ENCODE results near the gene USP2. TPM values are rescaled to one million over a fixed set of nuclear protein-coding genes. Genes with fewer than 3 reads are reported as not detected.
A peak's percentile ranks its signal among the peaks of the same experiment; 100 is the strongest.

Gene USP2
- total and polyA plus RNA-seq, 3 experiments from 2014 or later: 0.15 to 0.51 TPM; not detected in 1

DNA sequence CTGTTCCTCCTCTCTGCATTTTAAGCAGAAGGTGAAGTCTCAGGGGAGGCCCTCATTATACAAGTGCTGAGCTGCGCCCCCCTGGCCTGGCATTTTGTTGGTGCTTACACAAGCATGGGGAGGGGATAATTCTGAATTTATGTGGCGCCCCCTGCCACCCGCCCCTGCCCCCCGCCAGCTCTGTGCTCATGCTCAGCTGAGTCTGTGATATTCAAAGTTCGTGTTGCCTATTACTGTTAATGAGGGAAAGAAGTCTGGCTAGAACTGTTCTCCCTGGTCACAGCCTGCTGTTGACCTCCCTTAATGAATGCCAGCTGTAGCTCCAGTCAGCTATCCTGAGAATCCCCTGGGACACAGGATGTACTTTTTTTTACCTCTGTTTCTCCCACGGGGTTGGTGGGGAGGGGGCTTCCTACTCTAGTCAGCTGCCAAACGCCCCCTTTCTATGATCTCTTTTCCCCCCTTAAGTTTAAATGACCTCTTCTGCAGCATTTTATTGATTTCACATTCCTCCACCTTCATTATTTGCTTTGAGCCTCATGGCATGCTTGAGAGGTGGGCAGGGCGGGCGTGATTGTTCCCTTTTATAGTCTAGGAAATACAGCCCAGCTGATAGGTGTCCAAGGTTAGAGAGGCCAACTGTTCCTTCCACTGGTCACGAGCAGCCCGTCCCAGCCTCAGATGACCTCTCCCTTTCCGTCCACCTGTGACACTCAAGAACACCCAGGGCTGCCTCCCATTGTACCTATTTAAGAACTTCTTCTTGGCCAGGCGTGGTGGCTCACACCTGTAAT is 12.2 kb downstream of the USP2 start:
- peaks cover 37 to 54% of the 10 kb centered on the region in 2 donors for H3K27me3 Mint-ChIP-seq
- no peaks in the 10 kb centered on the region for H3K9me3 Mint-ChIP-seq
- H3K36me3 Mint-ChIP-seq: no peaks in the 10 kb centered on the region
- H3K36me3 ChIP-seq (ENCODE audit: insufficient read depth, low read length): no peaks in the 10 kb centered on the region
- H3K4me3 ChIP-seq (ENCODE audit: low read length): no peak overlapping the region
- H3K27ac ChIP-seq (ENCODE audit: low read depth, low read length): no peak overlapping the region
- no peaks in the 10 kb centered on the region for H3K9me3 ChIP-seq (ENCODE audit: low read length)
- no peak for DNase-seq
- no peak overlapping the region for H3K4me3 Mint-ChIP-seq
- ChIA-PET CTCF (interaction anchor here (0.6 to 4.2 kb wide), 5 partner anchors 12 to 164 kb away, joined by 3 to 28 read pairs (median 6); partner anchors contain the start of gene USP2), POLR2A (no interaction called here)
- H3K4me1 ChIP-seq (ENCODE audit: insufficient read depth, low read length): peaks cover 17% of the 10 kb centered on the region
- H3K4me1 Mint-ChIP-seq: peaks cover 24 to 35% (median 26%) of the 10 kb centered on the region in 3 donors
- H3K27me3 ChIP-seq (ENCODE audit: insufficient read depth, low read length, poor library complexity, severe bottlenecking): peaks cover 13% of the 10 kb centered on the region
- peak overlapping the region in 1 of 8 donors; percentile 33 for H3K27ac Mint-ChIP-seq

DNA sequence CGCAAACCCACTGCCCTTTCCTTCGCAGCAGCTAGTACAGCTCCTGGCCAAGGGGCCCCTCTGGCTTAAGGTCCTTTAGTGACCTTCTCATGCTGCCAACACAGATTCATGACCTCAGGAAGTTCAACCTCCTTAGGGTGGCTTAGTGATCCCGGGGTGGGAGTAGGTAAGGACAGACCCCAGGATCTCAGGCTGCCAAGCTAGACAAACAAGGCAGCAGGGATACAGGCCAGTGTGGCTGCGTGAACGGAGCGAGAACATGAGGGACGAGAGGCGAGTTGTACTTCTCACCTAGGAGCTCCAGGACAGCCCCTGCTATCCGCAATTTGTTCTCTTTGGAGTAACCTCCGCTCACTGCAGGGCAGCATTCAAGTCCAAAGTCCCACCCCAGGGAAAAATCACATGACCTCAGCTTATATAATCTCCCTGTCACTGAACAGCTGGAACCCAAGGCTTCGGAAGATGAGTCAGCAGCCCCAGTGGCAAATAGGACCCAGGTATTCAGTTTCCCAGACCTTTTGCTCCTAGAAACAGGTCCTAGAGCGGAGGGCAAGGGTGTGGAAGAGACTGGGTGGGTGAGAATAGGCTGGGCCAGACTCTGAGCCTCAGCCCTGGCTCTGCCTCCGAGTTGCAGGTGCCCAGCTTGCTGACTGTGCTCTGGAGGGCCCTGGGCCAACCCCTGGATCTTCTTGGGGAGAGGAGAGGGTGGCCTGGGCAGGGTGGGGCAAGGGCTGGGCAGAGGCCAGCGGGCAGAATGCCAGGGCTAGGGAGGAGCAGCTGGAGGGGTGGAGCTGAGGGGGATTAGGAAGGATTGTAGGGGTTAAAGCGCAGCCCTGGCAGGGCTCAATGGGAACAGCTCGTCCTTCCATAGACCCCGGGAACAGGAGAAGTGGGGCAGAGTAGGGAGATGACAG is 13.1 kb downstream of the USP2 start:
- POLR2A ChIA-PET: no interaction called here
- H3K27ac ChIP-seq (ENCODE audit: low read depth, low read length): peak overlapping the region; percentile 24

DNA sequence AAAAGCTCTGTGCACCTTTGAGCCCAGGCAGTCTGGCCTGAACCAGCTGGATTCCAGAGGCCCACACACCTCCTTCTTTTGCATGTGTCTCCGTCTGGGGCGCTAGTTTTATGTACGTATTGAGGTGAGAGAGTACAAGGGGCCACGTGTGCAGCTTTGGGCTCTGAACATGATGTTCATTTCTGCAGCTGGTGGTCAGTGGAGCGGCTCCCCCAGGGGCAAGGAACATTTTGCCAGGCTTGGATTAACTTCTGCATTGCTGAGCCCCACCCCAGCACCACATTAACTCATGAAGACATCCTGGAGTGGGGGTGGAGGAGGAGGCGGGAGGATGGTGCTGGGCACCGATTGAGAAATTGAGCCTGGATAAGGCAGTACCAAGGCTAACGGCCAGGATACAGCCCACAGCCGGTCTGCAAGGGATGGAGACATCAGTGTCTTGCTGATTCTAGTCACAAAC is 13.8 kb downstream of the USP2 start:
- peaks cover 24% of the 10 kb centered on the region for H3K27me3 ChIP-seq (ENCODE audit: insufficient read depth, low read length, poor library complexity, severe bottlenecking)

More for the DNA sequence above, 13.1 kb downstream of the USP2 start:
- no peak for DNase-seq
- H3K9me3 ChIP-seq (ENCODE audit: low read length): no peaks in the 10 kb centered on the region
- Mint-ChIP-seq H3K27ac (peak overlapping the region in 1 of 8 donors; percentile 17), H3K9me3 (no peaks in the 10 kb centered on the region), H3K4me1 (peaks cover 15 to 29% (median 20%) of the 10 kb centered on the region in 3 donors), H3K36me3 (no peaks in the 10 kb centered on the region), H3K27me3 (peaks cover 38 to 56% of the 10 kb centered on the region in 2 donors), H3K4me3 (no peak overlapping the region)
- no peak overlapping the region for H3K4me3 ChIP-seq (ENCODE audit: low read length)
- peaks cover 19% of the 10 kb centered on the region for H3K27me3 ChIP-seq (ENCODE audit: insufficient read depth, low read length, poor library complexity, severe bottlenecking)
- H3K4me1 ChIP-seq (ENCODE audit: insufficient read depth, low read length): peaks cover 12% of the 10 kb centered on the region
- CTCF ChIA-PET: interaction anchor here (1.3 to 4.2 kb wide), 3 partner anchors 12 to 106 kb away, joined by 6 to 28 read pairs (median 26); partner anchors contain the start of gene USP2
- H3K36me3 ChIP-seq (ENCODE audit: insufficient read depth, low read length): no peaks in the 10 kb centered on the region

DNA sequence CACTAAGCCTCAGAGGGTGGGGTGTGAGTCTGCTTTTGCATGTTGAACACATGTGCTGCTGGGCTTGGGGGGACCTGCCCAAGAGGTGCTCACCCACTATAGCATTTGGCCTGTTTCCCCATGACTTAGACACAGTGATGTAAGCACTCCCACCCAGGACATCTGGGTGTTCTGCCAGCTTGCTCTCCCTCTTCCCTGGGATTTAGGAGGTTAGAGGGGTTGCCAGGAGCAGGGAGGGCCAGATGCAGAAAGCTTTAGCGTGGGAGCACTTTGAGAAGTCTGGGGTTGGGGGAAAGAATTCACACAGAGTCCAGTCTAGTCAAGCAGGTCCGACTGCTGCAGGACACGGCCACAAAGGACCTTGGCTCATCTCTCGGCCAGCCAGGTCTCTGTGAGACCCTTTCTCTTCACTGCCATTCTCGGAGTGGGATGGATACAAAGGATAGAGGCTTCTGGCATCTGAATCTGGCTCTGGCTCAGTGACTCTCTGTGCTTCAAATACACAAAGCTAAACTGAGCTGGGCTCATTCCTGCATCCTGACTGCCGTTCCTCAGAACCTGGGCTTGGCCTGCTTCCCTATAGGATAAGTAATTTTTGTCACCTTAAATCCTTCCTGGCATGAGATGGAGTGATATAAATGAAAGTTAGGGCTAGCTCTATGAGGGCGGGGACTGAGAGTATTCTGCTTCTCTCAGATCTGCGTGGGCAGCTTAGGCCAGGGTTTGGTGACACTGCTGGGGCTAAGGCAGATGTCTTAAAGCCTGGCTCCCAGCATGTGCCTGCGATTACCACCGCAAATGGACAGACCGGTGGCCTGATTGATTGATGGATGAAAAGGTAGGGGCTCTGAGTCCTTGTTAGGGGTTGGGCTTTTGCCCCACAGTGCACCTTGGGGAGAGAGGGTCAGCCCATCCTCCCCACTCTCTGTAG is 14.5 kb downstream of the USP2 start:
- no peak overlapping the region for H3K4me3 Mint-ChIP-seq
- H3K27me3 ChIP-seq (ENCODE audit: insufficient read depth, low read length, poor library complexity, severe bottlenecking): peaks cover 30% of the 10 kb centered on the region
- no peak overlapping the region for H3K4me3 ChIP-seq (ENCODE audit: low read length)
- peaks cover 46 to 66% of the 10 kb centered on the region in 2 donors for H3K27me3 Mint-ChIP-seq
- no peak overlapping the region for H3K27ac Mint-ChIP-seq
- H3K9me3 Mint-ChIP-seq: no peaks in the 10 kb centered on the region
- no peak overlapping the region for H3K27ac ChIP-seq (ENCODE audit: low read depth, low read length)
- H3K4me1 Mint-ChIP-seq: peaks cover 16 to 26% (median 19%) of the 10 kb centered on the region in 3 donors
- ChIA-PET POLR2A (no interaction called here), CTCF (interaction anchor here (1.4 to 4.0 kb wide), 2 partner anchors 10 to 14 kb away, joined by 6 to 28 read pairs; partner anchors contain the start of gene USP2)
- no peak for DNase-seq
- H3K4me1 ChIP-seq (ENCODE audit: insufficient read depth, low read length): peaks cover 9% of the 10 kb centered on the region
- H3K36me3 ChIP-seq (ENCODE audit: insufficient read depth, low read length): no peaks in the 10 kb centered on the region
- no peaks in the 10 kb centered on the region for H3K36me3 Mint-ChIP-seq
- H3K9me3 ChIP-seq (ENCODE audit: low read length): no peaks in the 10 kb centered on the region

More for the DNA sequence above, 13.8 kb downstream of the USP2 start:
- Mint-ChIP-seq H3K4me1 (peaks cover 16 to 28% (median 16%) of the 10 kb centered on the region in 3 donors), H3K27ac (no peak overlapping the region), H3K27me3 (peaks cover 41 to 61% of the 10 kb centered on the region in 2 donors), H3K9me3 (no peaks in the 10 kb centered on the region), H3K36me3 (no peaks in the 10 kb centered on the region), H3K4me3 (no peak overlapping the region)
- Histone ChIP-seq H3K9me3 (ENCODE audit: low read length) (no peaks in the 10 kb centered on the region), H3K27ac (ENCODE audit: low read depth, low read length) (no peak overlapping the region), H3K36me3 (ENCODE audit: insufficient read depth, low read length) (no peaks in the 10 kb centered on the region), H3K4me3 (ENCODE audit: low read length) (no peak overlapping the region), H3K4me1 (ENCODE audit: insufficient read depth, low read length) (peaks cover 9% of the 10 kb centered on the region)
- POLR2A ChIA-PET: no interaction called here
- no peak for DNase-seq
- CTCF ChIA-PET: interaction anchor here (1.4 to 4.2 kb wide), 3 partner anchors 11 to 13 kb away, joined by 6 to 28 read pairs (median 26); partner anchors contain the start of gene USP2

DNA sequence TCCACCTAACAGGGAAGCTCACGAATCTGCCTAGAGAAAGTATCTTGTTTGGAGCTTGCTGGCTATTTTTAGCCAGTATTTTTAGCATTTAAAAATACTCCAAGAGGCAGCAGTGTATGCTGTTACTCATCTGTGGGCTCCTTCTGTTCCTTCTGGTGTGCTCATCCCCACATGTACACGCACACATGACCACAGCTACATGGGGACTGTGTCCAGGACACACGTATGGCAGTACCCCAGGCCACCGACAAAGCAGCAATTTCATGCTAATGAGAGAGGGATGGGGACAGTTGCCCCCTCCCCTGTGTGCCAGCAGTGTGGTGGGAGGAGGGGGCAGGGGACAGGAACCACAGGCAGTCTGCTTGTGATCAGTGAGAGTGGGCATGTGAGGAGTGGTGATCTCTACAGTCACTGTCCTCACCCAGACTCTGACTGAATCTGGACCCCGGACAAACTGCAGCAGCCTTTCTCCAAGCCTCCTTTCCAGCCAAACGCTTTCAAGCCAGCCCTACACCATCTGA is 16.4 kb downstream of the USP2 start:
- Mint-ChIP-seq H3K27ac (peak overlapping the region in 1 of 8 donors; percentile 37), H3K36me3 (no peaks in the 10 kb centered on the region), H3K27me3 (peaks cover 46 to 65% of the 10 kb centered on the region in 2 donors), H3K4me1 (peaks cover 10 to 16% (median 13%) of the 10 kb centered on the region in 3 donors), H3K4me3 (peak overlapping the region in 2 of 7 donors; percentile 24 to 79), H3K9me3 (no peaks in the 10 kb centered on the region)
- CTCF ChIA-PET: interaction anchor here (0.6 to 5.5 kb wide), 4 partner anchors 9 to 382 kb away, joined by 3 to 26 read pairs (median 9); partner anchors contain the start of gene USP2
- Histone ChIP-seq H3K27ac (ENCODE audit: low read depth, low read length) (no peak overlapping the region), H3K36me3 (ENCODE audit: insufficient read depth, low read length) (no peaks in the 10 kb centered on the region), H3K9me3 (ENCODE audit: low read length) (no peaks in the 10 kb centered on the region), H3K27me3 (ENCODE audit: insufficient read depth, low read length, poor library complexity, severe bottlenecking) (peaks cover 30% of the 10 kb centered on the region), H3K4me3 (ENCODE audit: low read length) (no peak overlapping the region), H3K4me1 (ENCODE audit: insufficient read depth, low read length) (peaks cover 9% of the 10 kb centered on the region)
- no peak for DNase-seq
- POLR2A ChIA-PET: no interaction called here

DNA sequence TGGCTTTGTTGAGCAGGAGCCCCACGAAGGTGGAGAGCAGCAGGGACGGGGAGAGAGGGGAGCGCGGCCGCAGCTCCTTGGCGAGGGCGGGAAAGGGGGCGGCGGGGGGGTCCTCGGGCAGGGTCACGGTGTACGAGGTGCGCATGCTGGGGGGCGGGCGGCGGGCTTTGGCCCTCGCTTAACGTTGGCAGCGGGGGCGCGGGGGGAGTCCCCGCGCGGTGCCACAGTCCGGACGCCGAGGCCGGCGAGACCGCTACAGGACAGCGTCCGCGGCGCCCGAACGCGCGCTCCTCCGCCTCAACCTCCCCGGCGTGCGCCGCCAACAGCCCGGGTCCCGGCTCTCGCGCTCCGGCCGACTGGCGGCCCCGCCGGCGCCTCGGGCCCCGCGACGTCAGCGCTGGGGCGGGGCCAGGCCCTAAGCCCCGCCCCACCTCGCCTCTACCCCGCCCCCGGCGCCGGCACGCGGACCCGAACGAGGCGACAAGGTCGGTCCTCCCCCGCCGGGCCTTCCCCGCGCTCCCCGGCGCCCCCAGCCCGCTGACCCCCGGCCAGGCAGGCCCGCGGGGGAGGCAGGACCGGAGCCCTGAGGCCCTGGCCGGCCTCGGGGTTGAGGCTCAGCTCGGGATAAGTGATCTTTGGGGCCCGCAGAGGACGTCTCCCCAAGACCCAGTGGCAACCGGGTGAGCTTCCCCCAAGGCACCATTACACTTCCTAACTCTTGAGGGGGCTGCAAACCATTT is 17.5 kb downstream of the USP2 start:
- Mint-ChIP-seq H3K27ac (peak overlapping the region in 3 of 8 donors; percentile 84 to 87 (median 87)), H3K4me3 (peak overlapping the region; percentile 13 to 88 (median 79)), H3K9me3 (no peaks in the 10 kb centered on the region), H3K4me1 (peaks cover 8 to 13% (median 11%) of the 10 kb centered on the region in 3 donors), H3K27me3 (peaks cover 42 to 59% of the 10 kb centered on the region in 2 donors), H3K36me3 (no peaks in the 10 kb centered on the region)
- H3K27ac ChIP-seq (ENCODE audit: low read depth, low read length): no peak overlapping the region
- no peaks in the 10 kb centered on the region for H3K36me3 ChIP-seq (ENCODE audit: insufficient read depth, low read length)
- peaks cover 30% of the 10 kb centered on the region for H3K27me3 ChIP-seq (ENCODE audit: insufficient read depth, low read length, poor library complexity, severe bottlenecking)
- peaks cover 9% of the 10 kb centered on the region for H3K4me1 ChIP-seq (ENCODE audit: insufficient read depth, low read length)
- POLR2A ChIA-PET: interaction anchor here (0.5 kb wide), 1 partner anchor 126 kb away, joined by 3 read pairs; no protein-coding TSS in a partner anchor
- DNase-seq: peak; percentile 42 to 65 (median 53)
- CTCF ChIA-PET: interaction anchor here (1.6 to 5.5 kb wide), 3 partner anchors 8 to 17 kb away, joined by 5 to 26 read pairs (median 13); partner anchors contain the start of gene USP2
- H3K4me3 ChIP-seq (ENCODE audit: low read length): no peak overlapping the region
- H3K9me3 ChIP-seq (ENCODE audit: low read length): no peaks in the 10 kb centered on the region
